ENCODE measurements around the gene DPM2. TPM values are rescaled to one million over a fixed set of nuclear protein-coding genes. Genes with fewer than 3 reads are reported as not detected.

Gene DPM2
- total RNA-seq, 2 donors from 2014 or later: 18.8 to 26.0 TPM

DNA sequence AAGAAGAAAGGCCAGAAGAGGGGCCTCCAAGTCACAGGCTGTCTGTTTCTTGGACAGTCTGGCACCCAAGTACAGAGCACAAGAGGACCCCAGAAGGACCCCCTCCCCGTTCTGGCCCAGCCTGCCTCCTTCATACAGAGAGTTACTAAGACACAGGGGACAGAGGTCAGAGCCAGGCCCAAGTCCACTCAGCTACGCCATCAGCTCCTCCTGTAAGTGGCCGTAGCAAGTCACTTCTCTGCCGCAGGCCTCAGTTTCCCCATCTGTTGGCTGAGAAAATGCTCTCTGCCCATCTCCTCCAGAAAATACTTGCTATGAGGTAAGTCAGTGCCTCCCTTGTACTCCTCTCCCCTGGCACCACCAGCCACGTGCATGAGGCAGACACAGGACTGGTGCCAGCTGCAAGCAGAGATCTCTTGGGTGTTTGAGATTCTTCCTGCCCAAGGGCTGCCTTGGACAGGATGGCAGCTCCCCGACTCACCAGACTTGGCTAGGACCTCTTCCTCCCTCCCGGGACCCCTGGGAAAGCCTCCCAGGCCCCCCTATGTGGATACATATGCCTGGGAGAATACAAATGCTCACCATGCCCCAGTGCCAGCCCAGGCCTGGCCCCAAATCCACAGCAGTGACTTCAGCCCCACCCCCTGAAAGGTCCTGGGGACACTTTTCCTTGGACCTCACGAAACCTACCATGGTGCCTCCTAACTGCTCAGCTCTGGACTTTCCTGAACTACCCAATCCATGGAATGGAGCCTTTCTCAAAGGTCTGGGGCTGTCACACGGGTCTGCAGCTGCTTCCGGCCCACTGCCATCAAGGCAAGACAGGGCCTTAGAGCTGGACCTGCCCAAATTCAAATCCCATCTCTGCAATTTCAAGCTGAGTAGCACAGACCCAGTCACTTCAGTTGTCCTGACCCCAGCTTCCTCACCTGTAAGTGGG lies 38.0 kb upstream of the DPM2 start:
- TF ChIP-seq, protein P1, sequence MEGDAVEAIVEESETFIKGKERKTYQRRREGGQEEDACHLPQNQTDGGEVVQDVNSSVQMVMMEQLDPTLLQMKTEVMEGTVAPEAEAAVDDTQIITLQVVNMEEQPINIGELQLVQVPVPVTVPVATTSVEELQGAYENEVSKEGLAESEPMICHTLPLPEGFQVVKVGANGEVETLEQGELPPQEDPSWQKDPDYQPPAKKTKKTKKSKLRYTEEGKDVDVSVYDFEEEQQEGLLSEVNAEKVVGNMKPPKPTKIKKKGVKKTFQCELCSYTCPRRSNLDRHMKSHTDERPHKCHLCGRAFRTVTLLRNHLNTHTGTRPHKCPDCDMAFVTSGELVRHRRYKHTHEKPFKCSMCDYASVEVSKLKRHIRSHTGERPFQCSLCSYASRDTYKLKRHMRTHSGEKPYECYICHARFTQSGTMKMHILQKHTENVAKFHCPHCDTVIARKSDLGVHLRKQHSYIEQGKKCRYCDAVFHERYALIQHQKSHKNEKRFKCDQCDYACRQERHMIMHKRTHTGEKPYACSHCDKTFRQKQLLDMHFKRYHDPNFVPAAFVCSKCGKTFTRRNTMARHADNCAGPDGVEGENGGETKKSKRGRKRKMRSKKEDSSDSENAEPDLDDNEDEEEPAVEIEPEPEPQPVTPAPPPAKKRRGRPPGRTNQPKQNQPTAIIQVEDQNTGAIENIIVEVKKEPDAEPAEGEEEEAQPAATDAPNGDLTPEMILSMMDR (IDR thresholded peaks at IDR 0.05): no peak
- peak overlapping the region; percentile 43 for H3K4me3 ChIP-seq
- no peak for DNase-seq (ENCODE audit: low spot score)
- no peaks in the 10 kb centered on the region for H3K9me3 ChIP-seq
- no peaks in the 10 kb centered on the region for H3K36me3 ChIP-seq
- no peak for ATAC-seq (ENCODE audit: insufficient number of reproducible peaks, low FRiP score, low read depth)
- no peaks in the 10 kb centered on the region for H3K27me3 ChIP-seq (replicated peaks; ENCODE audit: insufficient read depth)
- H3K27ac ChIP-seq: peak overlapping the region in 1 of 2 donors; percentile 30
- peaks cover 71 to 91% of the 10 kb centered on the region in 2 donors for H3K4me1 ChIP-seq (ENCODE audit: control insufficient read depth in 1 of 2, low read depth in 2 of 2)

DNA sequence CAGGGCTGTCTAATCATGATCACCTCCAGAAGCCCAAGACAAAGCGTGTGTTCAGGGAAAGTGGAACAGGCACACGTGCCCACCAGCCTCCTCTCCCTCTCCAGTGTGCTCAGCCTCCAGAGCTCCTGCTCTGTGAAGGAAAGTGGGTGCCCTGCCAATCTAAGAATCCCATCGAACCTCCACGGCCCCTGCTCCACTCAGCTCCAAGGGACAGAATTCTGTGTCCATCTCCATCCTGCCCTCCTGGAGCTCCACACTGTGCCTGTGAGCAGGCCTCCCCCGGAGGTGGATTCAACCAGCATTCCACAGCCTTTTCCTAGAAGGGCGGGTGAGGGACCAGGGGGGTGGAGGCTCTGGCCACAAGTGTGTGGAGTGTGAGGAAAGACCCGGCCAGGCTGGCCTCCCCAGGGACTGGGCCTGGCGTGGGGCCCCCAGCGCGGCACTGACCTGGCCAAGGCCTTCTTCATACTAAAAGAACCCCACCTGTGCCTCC lies 37.2 kb upstream of the DPM2 start:
- no peaks in the 10 kb centered on the region for H3K9me3 ChIP-seq
- DNase-seq (ENCODE audit: low spot score) (no peak), ATAC-seq (ENCODE audit: insufficient number of reproducible peaks, low FRiP score, low read depth) (no peak)
- no peaks in the 10 kb centered on the region for H3K27me3 ChIP-seq (replicated peaks; ENCODE audit: insufficient read depth)
- TF ChIP-seq, protein P1 (IDR thresholded peaks at IDR 0.05): no peak
- H3K4me1 ChIP-seq (ENCODE audit: control insufficient read depth in 1 of 2, low read depth in 2 of 2): peaks cover 73 to 97% of the 10 kb centered on the region in 2 donors
- peak overlapping the region in 1 of 2 donors; percentile 58 for H3K27ac ChIP-seq
- H3K36me3 ChIP-seq: no peaks in the 10 kb centered on the region
- H3K4me3 ChIP-seq: peak overlapping the region; percentile 43

DNA sequence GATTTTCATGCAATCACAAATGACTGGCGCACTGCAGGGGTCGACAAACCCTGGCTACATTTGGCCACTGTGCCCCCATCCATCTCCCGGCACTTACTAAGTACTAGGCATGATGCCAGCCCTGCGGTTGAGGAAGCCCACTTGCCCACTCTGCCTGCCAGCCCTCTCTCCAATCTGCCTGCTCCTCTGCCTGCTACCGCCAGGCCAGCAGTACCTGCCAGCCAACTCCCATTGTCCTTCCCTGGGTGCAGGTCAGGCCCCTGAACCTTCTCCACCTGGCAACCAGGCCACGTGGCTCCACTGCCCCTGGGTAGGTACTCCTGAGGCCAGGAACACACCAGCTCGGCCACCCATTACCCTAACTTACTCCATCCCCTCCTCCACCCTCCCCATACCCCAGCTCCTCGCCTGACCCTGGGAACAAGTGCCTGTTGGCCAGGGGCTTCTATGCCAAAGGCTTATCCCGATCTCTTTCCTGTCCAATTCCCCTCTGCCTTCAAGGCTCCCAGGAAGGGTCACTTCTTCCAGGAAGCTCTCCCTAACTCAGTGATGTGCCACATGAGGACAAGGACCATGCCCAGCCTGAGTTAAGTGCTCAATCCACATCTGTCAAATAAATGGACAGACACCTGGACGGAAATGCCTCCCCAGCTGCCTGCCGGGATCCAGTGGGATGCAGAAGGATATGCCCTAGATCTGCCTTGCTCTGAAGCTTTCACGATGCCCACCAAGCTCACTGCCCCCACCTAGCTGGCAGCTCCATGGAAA lies 36.5 kb upstream of the DPM2 start:
- H3K36me3 ChIP-seq: no peaks in the 10 kb centered on the region
- no peak for DNase-seq (ENCODE audit: low spot score)
- peaks cover 79 to 97% of the 10 kb centered on the region in 2 donors for H3K4me1 ChIP-seq (ENCODE audit: control insufficient read depth in 1 of 2, low read depth in 2 of 2)
- H3K9me3 ChIP-seq: no peaks in the 10 kb centered on the region
- no peak overlapping the region for H3K4me3 ChIP-seq
- peak overlapping the region; percentile 58 to 76 for H3K27ac ChIP-seq
- no peaks in the 10 kb centered on the region for H3K27me3 ChIP-seq (replicated peaks; ENCODE audit: insufficient read depth)
- TF ChIP-seq, protein P1 (IDR thresholded peaks at IDR 0.05): no peak
- ATAC-seq (ENCODE audit: insufficient number of reproducible peaks, low FRiP score, low read depth): no peak

DNA sequence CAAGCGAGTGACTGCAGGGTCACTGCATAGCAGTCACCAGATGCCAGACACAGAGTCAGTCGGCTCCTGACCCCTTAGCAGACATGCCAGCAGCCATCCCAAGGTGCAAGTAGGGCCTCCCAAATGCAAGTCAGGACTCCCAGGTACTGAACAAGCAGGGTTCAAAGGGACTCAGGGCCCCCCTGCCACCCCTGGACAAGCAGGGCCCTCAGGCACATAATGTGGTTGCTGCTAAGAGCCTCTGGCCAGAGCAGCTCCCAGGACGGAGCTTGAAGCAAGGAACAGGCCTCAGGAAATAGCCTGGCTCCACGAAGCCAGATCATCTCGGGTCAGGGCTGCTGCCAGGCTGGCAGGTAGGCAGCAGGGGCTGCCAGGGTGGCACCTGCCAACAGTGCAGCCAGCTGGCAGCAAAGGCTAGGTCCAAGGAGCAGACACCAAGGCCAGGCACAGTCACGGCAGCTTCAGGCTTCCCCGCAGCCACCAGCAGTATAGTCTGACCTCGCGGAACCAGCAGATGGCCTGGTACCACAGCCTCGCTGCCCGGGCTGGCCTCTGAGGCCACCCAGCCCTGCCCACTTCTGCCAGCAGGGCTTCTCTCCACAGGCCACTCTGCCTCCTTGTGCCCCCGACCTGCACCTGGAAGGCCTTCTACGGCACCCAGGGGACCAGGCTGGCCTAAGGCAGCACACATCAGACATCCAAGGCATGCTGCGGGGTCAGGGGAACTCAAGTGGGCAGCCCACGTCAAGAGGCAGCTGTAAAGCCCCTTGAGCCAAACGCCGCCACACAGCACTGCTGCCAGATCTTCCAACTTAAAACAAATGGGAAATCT lies 35.7 kb upstream of the DPM2 start:
- Histone ChIP-seq H3K36me3 (no peaks in the 10 kb centered on the region), H3K27me3 (replicated peaks; ENCODE audit: insufficient read depth) (no peaks in the 10 kb centered on the region), H3K27ac (peak overlapping the region; percentile 58 to 76), H3K4me3 (no peak overlapping the region), H3K4me1 (ENCODE audit: control insufficient read depth in 1 of 2, low read depth in 2 of 2) (peaks cover 81 to 97% of the 10 kb centered on the region in 2 donors), H3K9me3 (no peaks in the 10 kb centered on the region)
- ATAC-seq (ENCODE audit: insufficient number of reproducible peaks, low FRiP score, low read depth) (no peak), DNase-seq (ENCODE audit: low spot score) (no peak)
- TF ChIP-seq, protein P1 (IDR thresholded peaks at IDR 0.05): peak; percentile 30

Data from thoracic aorta (tissue), 2 donors.